HG03060 (cell line): Measurements from ENCODE around the gene GTF2IRD1.
"Not testable (repeated sequence)": the region's sequence is repeated elsewhere in the genome, so short reads cannot be mapped to it uniquely, and the experiment has no call there.

Source experiments
- ATAC-seq: cut with Tn5 transposase; IDR thresholded peaks from one replicate; pipeline ENCODE4 v1.9.1; 2021; ENCODE audit warnings: low read depth, moderate number of reproducible peaks; ENCODE audit not compliant: unreplicated experiment

The GTF2IRD1 gene

GRCh38 chr7:74430409-74430808, 23.3 kb upstream of the GTF2IRD1 start:
- not testable (repeated sequence) for ATAC-seq

- ATAC-seq, result no peak
These were observed 22.7 kb upstream of the GTF2IRD1 start for GRCh38 chr7:74430961-74431466.

GRCh38 chr7:74437291-74437571, 16.5 kb upstream of the GTF2IRD1 start:
- not testable (repeated sequence) for ATAC-seq

- ATAC-seq, result no peak
These were observed 15.4 kb upstream of the GTF2IRD1 start for GRCh38 chr7:74438327-74438726.

- no peak for ATAC-seq
These were observed 14.2 kb upstream of the GTF2IRD1 start for GRCh38 chr7:74439541-74439940.

GRCh38 chr7:74440143-74440542, 13.6 kb upstream of the GTF2IRD1 start:
- ATAC-seq, result not testable (repeated sequence)

- ATAC-seq, result no peak
These were observed 11.9 kb upstream of the GTF2IRD1 start for GRCh38 chr7:74441801-74442200.

GRCh38 chr7:74443543-74444247, 10.0 kb upstream of the GTF2IRD1 start:
- ATAC-seq, result no peak

- ATAC-seq, result no peak
These were observed 4.6 kb upstream of the GTF2IRD1 start for GRCh38 chr7:74449144-74449543.

- ATAC-seq, result no peak
These were observed 3.8 kb upstream of the GTF2IRD1 start for GRCh38 chr7:74449809-74450397.

GRCh38 chr7:74452748-74453321, 871 bp upstream of the GTF2IRD1 start:
- no peak for ATAC-seq

GRCh38 chr7:74454021-74454924, 567 bp downstream of the GTF2IRD1 start:
- no peak for ATAC-seq

- no peak for ATAC-seq
These were observed 1.2 kb downstream of the GTF2IRD1 start for GRCh38 chr7:74454925-74455288.

GRCh38 chr7:74455291-74455804, 1.6 kb downstream of the GTF2IRD1 start:
- no peak for ATAC-seq

- ATAC-seq, result no peak
These were observed 2.2 kb downstream of the GTF2IRD1 start for GRCh38 chr7:74455928-74456327.

- no peak for ATAC-seq
These were observed 3.3 kb downstream of the GTF2IRD1 start for GRCh38 chr7:74457007-74457406.

- no peak for ATAC-seq
These were observed 8.4 kb downstream of the GTF2IRD1 start for GRCh38 chr7:74461970-74462706.

GRCh38 chr7:74462707-74463100, 9.0 kb downstream of the GTF2IRD1 start:
- no peak for ATAC-seq

- no peak for ATAC-seq
These were observed 11.5 kb downstream of the GTF2IRD1 start for GRCh38 chr7:74464931-74465886.
